AG04449 (cell line): ENCODE data around the gene CHD2.

Source experiments
- CTCF ChIA-PET: fragments of 350-600 bp; formaldehyde crosslinking; extraction: SDS; loops from one replicate; lab custom pipeline; 2021; ENCODE audit warnings: antibody characterized with exemption; lab: Yijun Ruan, JAX
- POLR2A ChIA-PET: fragments of 400-600, 350-600 bp; formaldehyde crosslinking; extraction: SDS; loops from one replicate; lab custom pipeline; 2020; ENCODE audit warnings: antibody characterized with exemption, inconsistent platforms; lab: Yijun Ruan, JAX
- DNase-seq: peaks from one replicate; pipeline ENCODE4 v3.0.0-alpha.2; 2010; ENCODE audit warnings: low read depth, low spot score
- H3K4me3 ChIP-seq: 2 replicates; pipeline ENCODE4 v1.5.1; 2011; ENCODE audit warnings: low read depth, mild to moderate bottlenecking, control low read depth, low read length
- TF ChIP-seq, protein P1 (sequence below): IDR thresholded peaks from one replicate; pipeline ENCODE4 v1.5.1; 2011; ENCODE audit warnings: mild to moderate bottlenecking, moderate library complexity, low read length, control low read depth, inconsistent platforms; ENCODE audit not compliant: insufficient read depth; ENCODE audit errors: missing control alignments

Gene CHD2

DNA sequence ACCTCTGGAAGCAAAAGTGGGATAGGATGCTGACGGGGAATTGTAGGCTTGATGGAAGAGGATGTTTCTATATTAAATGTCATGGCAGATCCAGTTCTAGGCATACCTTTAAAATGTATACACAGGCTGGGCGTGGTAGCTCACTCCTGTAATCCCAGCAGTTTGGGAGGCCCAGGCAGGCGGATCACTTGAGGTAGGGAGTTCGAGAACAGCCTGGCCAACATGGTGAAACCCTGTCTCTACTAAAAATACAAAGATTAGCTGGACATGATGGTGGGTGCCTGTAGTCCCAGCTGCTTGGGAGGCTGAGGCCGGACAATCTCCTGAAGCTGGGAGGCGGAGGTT, 8.6 kb downstream of the CHD2 start:
- DNase-seq, result no peak
- POLR2A ChIA-PET, result interaction anchor here (0.8 to 3.3 kb wide), 11 partner anchors 8 to 111 kb away, joined by 3 to 39 read pairs (median 6); partner anchors contain the start of gene CHD2
- TF ChIP-seq, protein P1, sequence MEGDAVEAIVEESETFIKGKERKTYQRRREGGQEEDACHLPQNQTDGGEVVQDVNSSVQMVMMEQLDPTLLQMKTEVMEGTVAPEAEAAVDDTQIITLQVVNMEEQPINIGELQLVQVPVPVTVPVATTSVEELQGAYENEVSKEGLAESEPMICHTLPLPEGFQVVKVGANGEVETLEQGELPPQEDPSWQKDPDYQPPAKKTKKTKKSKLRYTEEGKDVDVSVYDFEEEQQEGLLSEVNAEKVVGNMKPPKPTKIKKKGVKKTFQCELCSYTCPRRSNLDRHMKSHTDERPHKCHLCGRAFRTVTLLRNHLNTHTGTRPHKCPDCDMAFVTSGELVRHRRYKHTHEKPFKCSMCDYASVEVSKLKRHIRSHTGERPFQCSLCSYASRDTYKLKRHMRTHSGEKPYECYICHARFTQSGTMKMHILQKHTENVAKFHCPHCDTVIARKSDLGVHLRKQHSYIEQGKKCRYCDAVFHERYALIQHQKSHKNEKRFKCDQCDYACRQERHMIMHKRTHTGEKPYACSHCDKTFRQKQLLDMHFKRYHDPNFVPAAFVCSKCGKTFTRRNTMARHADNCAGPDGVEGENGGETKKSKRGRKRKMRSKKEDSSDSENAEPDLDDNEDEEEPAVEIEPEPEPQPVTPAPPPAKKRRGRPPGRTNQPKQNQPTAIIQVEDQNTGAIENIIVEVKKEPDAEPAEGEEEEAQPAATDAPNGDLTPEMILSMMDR, result no peak
- CTCF ChIA-PET, result interaction anchor here (1.1 to 8.9 kb wide), 10 partner anchors 9 to 112 kb away, joined by 3 to 75 read pairs (median 6); no protein-coding TSS in a partner anchor
- no peak overlapping the region for H3K4me3 ChIP-seq

DNA sequence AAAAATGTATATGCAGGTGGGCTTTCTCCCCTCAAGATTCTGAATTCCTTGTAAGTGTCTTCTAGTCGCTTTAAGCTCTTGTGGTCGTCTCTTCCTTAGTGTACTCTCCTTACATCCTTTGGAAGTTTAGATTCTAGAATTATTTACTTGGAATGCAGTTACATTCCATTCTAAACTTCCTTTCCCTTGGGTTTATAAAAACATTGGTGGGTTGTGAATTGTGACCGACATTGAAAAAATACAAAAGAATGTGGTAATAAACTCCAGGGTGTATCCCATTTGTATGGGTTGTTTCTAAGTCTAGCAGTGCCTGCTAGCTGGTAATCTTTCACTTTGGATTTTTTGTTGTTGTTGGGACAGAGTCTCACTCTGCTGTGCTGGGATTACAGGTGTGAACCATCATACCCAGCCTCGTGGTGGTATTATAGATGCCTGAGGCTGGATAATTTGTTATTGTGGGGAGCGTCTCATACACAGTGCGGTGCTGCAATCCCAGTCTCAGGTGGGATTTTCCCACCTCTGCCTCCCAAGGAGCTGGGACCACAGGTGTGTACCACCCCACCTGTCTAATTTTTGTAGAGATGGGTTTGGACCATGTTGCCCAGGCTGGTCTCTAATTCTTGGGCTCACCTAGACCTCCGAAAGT, 9.1 kb downstream of the CHD2 start:
- TF ChIP-seq, protein P1, result no peak
- peak; percentile 51 for DNase-seq
- ChIA-PET POLR2A (interaction anchor here (0.8 to 3.3 kb wide), 11 partner anchors 8 to 112 kb away, joined by 3 to 39 read pairs (median 6); partner anchors contain the start of gene CHD2), CTCF (interaction anchor here (1.1 to 8.9 kb wide), 7 partner anchors 8 to 113 kb away, joined by 3 to 75 read pairs (median 9); no protein-coding TSS in a partner anchor)
- peak overlapping the region; percentile 32 for H3K4me3 ChIP-seq

DNA sequence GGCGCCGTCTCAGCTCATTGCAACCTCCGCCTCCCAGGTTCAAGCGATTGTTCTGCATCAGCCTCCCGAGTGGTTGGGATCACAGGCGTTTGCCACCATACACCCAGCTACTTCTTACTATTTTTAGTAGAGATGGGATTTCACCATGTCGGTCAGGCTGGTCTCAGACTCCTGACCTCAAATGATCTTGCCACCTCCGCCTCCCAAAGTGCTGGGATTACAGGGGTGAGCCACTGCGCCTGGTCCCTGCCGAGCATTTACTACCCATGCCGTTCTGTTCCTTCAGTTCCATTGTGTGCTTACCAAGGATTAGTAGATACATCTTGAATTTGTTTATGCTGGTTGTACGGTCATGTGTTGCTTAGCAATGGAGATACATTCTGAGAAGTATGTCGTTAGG, 10.3 kb downstream of the CHD2 start:
- CTCF ChIA-PET, result interaction anchor here (8.9 kb wide), 1 partner anchor 7 kb away, joined by 75 read pairs; no protein-coding TSS in a partner anchor
- DNase-seq, result no peak
- TF ChIP-seq, protein P1, result no peak
- no peak overlapping the region for H3K4me3 ChIP-seq
- POLR2A ChIA-PET, result no interaction called here

DNA sequence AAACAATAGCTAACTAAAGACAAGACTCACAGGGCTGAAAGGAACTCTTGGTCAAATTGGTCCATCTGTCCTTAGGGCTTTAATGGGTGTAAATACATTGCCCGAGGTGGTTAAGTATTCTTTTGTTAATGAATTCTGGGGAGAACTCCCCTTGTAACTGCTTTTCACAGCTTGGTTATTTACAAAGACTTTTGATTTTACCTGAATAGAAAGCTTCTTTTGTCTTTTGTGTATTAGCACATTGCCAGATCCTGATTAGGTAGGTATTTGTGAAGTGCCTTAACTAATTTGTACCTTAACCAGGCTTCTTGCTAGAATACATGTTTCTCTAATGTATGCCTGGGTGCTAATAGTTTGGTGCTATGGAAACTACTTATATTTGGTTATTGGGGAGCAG, 14.0 kb downstream of the CHD2 start:
- POLR2A ChIA-PET, result interaction anchor here (0.9 to 1.0 kb wide), 2 partner anchors 14 kb away, joined by 4 read pairs; partner anchors contain the start of gene CHD2
- no peak for DNase-seq
- H3K4me3 ChIP-seq, result no peak overlapping the region
- TF ChIP-seq, protein P1, result no peak
- CTCF ChIA-PET, result interaction anchor here (0.6 to 8.6 kb wide), 5 partner anchors 8 to 117 kb away, joined by 3 to 118 read pairs (median 22); no protein-coding TSS in a partner anchor

DNA sequence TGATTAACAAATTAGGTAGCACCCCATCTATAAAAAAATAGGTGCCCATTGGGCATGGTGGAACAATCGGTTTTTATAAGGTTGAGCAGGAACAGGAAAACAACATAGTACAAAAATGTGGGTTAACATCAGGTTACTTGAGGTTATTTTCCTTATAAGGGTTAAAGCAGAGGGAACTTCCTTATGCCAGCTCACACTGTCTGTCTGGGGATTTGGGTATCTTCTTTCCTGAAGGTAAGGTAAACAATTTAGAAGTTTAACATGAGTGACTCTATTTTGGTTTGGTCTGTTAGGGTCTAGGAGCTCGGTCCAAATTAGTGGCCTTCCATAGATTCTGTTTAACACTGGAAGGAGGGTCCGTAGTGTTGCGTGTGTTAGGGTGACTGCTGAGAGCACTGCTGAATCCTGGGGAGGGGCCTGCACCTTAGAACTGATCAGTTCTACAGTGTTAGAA, 14.7 kb downstream of the CHD2 start:
- TF ChIP-seq, protein P1, result no peak
- CTCF ChIA-PET, result interaction anchor here (1.3 to 8.6 kb wide), 5 partner anchors 12 to 118 kb away, joined by 3 to 118 read pairs (median 51); no protein-coding TSS in a partner anchor
- POLR2A ChIA-PET, result interaction anchor here (1.0 kb wide), 2 partner anchors 13 to 32 kb away, joined by 3 to 4 read pairs; no protein-coding TSS in a partner anchor
- DNase-seq, result no peak
- no peak overlapping the region for H3K4me3 ChIP-seq
